Spleen (tissue), 7 donors: ENCODE results near the gene GNAI3.

Experiments
- CTCF ChIP-seq, 11 experiments: fragments of 200-600 bp in 7 of 11; fragments of 450-650 bp in 4 of 11; sonication (generic) in 4 of 11; IDR thresholded peaks in 8 of 11; conservative IDR thresholded peaks in 3 of 11; 1 replicate in 7 of 11; 2 replicates in 4 of 11; pipeline versions ENCODE4 v1.4.0 to v1.8.0; 2016 to 2021; ENCODE audit warnings: antibody characterized with exemption in 11 of 11, inconsistent platforms in 4 of 11, mild to moderate bottlenecking in 1 of 11
- POLR2AphosphoS5 ChIP-seq, 3 donors: sonication (generic); formaldehyde crosslinking; IDR thresholded peaks; one replicate each; pipeline ENCODE4 v1.5.1; 2017; ENCODE audit warnings: antibody characterized with exemption in 3 of 3
- donor health status: DM: no; HTN: no; CAD: no; lungs with moderate emphysema.
- donor health status: DM: no; HTN: no; CAD: no.
- donor health status: DM: no; HTN: no; CAD: no.

DNA sequence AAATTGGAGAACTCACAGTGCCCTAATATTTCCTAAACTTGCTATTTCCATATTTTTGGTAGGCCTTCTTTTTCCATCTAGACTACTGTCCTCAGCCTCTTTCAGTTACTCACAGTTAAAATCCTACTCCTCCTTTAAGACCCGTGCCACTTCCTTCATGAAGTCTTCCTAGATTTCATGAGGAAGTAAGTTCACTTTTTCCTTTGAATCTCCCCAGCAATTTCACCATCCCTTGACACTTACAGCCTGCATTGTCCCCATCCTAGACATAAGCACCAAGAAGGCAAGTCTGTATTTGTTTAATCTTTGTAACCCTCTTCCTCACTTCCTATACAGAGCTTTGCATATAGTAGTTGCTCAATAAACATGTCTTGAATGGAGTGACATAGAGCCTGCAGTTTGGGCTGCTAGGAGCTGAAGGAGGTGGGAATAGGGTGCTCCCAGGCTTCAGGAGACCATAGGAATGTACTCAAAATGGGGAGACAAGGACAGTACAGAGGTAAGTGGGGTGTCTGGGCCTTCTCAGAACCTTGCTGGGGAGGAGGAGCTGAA lies 14.0 kb upstream of the GNAI3 start:
- no peak for TF ChIP-seq CTCF (IDR thresholded peaks at IDR 0.05 in 8 of 11, conservative IDR thresholded peaks at IDR 0.05 in 3 of 11)
- TF ChIP-seq POLR2AphosphoS5 (IDR thresholded peaks at IDR 0.05), result no peak
